ENCODE measurements around the gene RFTN1.
"Not testable (repeated sequence)": the region's sequence is repeated elsewhere in the genome, so short reads cannot be mapped to it uniquely, and the experiment has no call there.

Gene RFTN1

GRCh38 chr3:16315623-16316022 is 197.9 kb downstream of the RFTN1 start:
- H3K27ac ChIP-seq, result no peak overlapping the region
- intact Hi-C loops (cut with DNase I; ENCODE audit: low total_unique reads), result no loop called here
- H3K36me3 ChIP-seq, result peaks cover 31 to 57% (median 51%) of the 10 kb centered on the region in 3 donors

GRCh38 chr3:16313886-16314645 is 199.4 kb downstream of the RFTN1 start:
- H3K9me3 ChIP-seq, result no peaks in the 10 kb centered on the region
- peaks cover 0 to 5% (median 0%) of the 10 kb centered on the region in 4 donors for H3K4me1 ChIP-seq
- H3K27ac ChIP-seq, result no peak overlapping the region
- H3K36me3 ChIP-seq, result peaks cover 16 to 46% (median 46%) of the 10 kb centered on the region in 3 donors
- no peak for DNase-seq
- H3K27me3 ChIP-seq, result no peaks in the 10 kb centered on the region
- no peak overlapping the region for H3K4me3 ChIP-seq
- no peak for TF ChIP-seq CTCF (IDR thresholded peaks at IDR 0.05)
- intact Hi-C loops (cut with DNase I; ENCODE audit: low total_unique reads), result no loop called here

More at GRCh38 chr3:16315623-16316022, 197.9 kb downstream of the RFTN1 start:
- no peak for TF ChIP-seq CTCF (IDR thresholded peaks at IDR 0.05)
- Histone ChIP-seq H3K9me3 (no peaks in the 10 kb centered on the region), H3K27me3 (no peaks in the 10 kb centered on the region), H3K4me3 (no peak overlapping the region), H3K4me1 (peaks cover 0 to 5% (median 0%) of the 10 kb centered on the region in 4 donors)
- DNase-seq, result no peak

- peaks cover 0 to 5% (median 0%) of the 10 kb centered on the region in 4 donors for H3K4me1 ChIP-seq
- no peak for TF ChIP-seq CTCF (IDR thresholded peaks at IDR 0.05)
- DNase-seq, result peak in 1 of 2 donors; percentile 54
- no peaks in the 10 kb centered on the region for H3K27me3 ChIP-seq
- no peak overlapping the region for H3K27ac ChIP-seq
- H3K4me3 ChIP-seq, result no peak overlapping the region
- H3K9me3 ChIP-seq, result no peaks in the 10 kb centered on the region
- H3K36me3 ChIP-seq, result peaks cover 6 to 43% (median 40%) of the 10 kb centered on the region in 3 donors
- intact Hi-C loops (cut with DNase I; ENCODE audit: low total_unique reads), result no loop called here
Measured at GRCh38 chr3:16311960-16312451, 201.5 kb downstream of the RFTN1 start.

GRCh38 chr3:16310486-16310885 is 203.0 kb downstream of the RFTN1 start:
- H3K9me3 ChIP-seq; H3K4me3 ChIP-seq; H3K27me3 ChIP-seq; H3K27ac ChIP-seq; DNase-seq; H3K4me1 ChIP-seq; intact Hi-C loops (cut with DNase I; ENCODE audit: low total_unique reads): not testable (repeated sequence)
- peaks cover 3 to 30% (median 28%) of the 10 kb centered on the region in 3 donors for H3K36me3 ChIP-seq

GRCh38 chr3:16309558-16309957 is 203.9 kb downstream of the RFTN1 start:
- no peak for TF ChIP-seq CTCF (IDR thresholded peaks at IDR 0.05)
- H3K27me3 ChIP-seq, result no peaks in the 10 kb centered on the region
- H3K27ac ChIP-seq, result no peak overlapping the region
- H3K4me1 ChIP-seq, result peaks cover 0 to 5% (median 0%) of the 10 kb centered on the region in 4 donors
- no peaks in the 10 kb centered on the region for H3K9me3 ChIP-seq
- intact Hi-C loops (cut with DNase I; ENCODE audit: low total_unique reads), result no loop called here
- DNase-seq, result no peak
- H3K4me3 ChIP-seq, result no peak overlapping the region
- peaks cover 3 to 35% (median 19%) of the 10 kb centered on the region in 3 donors for H3K36me3 ChIP-seq

GRCh38 chr3:16308727-16309126 is 204.8 kb downstream of the RFTN1 start:
- peaks cover 0 to 5% (median 0%) of the 10 kb centered on the region in 4 donors for H3K4me1 ChIP-seq
- peaks cover 0 to 37% (median 11%) of the 10 kb centered on the region in 3 donors for H3K36me3 ChIP-seq
- intact Hi-C loops (cut with DNase I; ENCODE audit: low total_unique reads), result no loop called here

More at GRCh38 chr3:16308727-16309126, 204.8 kb downstream of the RFTN1 start:
- H3K27me3 ChIP-seq, result no peaks in the 10 kb centered on the region
- H3K9me3 ChIP-seq, result no peaks in the 10 kb centered on the region
- TF ChIP-seq CTCF (IDR thresholded peaks at IDR 0.05), result no peak
- H3K4me3 ChIP-seq, result no peak overlapping the region
- no peak overlapping the region for H3K27ac ChIP-seq
- no peak for DNase-seq

Data from tibial artery (tissue), 4 donors.